Measurements from ENCODE around the gene CBFB.
"Not testable (repeated sequence)": the region's sequence is repeated elsewhere in the genome, so short reads cannot be mapped to it uniquely, and the experiment has no call there.

Gene CBFB

DNA sequence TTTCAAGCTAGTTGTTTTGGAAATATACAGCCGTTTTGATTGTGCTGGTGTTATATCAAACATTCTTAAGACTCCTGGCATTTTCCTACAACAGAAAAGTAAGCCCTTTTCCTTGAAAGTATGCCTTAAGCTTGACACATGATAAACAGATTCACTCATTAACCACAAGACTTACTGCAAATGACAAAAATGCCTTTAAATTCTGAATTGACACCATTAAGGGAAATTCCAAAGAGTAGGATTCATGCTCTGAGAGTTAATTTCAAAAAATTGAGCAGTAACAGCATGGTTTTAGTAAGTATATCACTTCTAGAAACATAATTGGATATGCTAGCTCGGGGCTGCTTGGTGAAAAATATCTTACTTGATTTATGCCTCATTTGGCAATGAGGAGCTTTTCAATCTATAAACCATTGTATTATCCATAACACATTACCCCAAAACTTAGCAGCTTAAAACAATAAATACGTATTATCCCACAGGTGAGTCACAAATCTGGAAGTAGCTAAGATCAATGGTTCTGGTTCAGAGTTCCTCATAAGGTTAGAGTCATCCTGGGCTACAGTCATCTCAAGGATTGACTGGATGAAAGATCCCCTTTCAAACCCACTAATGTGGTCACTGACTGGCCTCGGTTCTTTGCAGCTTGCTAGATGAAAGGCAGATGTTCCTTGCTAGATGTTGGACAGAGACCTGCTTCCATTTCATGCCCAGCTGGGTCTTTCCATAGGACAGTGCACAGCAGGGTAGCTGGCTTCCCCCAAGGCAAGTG, 72.5 kb downstream of the CBFB start:
- DNase-seq = no peak

DNA sequence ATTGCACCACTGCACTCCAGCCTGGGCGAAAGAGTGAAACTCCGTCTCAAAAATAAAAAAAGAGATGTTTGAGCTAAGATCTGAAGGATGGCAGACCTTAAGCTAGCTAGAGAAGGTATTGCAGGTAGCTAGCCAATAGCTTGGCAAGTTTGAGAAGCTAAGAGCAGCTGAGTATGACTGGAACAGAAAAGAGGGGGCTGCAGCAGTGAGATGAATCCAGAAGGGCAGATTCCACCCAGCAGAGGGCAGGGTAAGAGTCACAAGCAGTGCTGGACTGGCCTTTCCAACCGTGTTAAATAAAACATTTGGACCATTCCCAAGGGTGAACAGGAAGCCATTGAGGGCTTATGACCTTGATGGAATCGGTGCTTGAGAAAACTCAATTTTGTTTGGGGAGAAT, 75.1 kb downstream of the CBFB start:
- DNase-seq = no peak

DNA sequence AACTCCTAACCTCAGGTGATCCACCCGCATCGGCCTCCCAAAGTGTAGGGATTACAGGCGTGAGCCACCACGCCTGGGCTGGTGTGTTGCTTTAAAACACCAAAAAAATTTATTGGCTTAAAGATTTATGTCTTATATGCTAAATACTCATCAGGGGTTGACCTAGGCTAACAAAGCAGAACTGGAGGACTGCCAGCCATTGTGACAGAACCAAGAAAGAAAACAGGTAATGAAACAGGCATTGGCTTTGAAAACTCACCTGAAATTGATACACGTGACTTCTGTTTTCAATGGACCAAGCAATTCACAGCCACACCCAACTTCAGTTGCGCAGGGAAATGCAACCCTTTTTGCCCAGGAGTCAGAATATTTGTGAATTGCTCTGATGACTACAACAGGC, 75.9 kb downstream of the CBFB start:
- DNase-seq = no peak

DNA sequence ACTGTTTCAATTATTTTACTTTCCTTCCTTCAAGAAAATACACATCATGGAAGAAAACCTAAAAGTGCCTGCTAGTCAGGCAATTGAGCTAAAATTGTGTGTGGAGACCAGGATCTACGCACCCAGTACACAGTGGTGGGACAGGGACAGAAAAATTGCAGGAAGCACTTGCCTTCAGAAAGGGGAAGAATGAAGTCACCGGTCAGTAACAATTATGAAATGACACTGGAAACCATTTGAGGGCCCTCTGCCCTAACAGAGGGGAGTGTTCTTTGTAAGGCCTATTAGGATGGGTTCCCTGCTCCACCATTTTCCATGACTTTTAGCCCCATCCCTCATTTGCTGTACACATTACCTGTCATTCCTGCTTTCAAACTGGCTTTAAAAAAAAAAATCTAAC, 76.3 kb downstream of the CBFB start:
- DNase-seq = no peak

DNA sequence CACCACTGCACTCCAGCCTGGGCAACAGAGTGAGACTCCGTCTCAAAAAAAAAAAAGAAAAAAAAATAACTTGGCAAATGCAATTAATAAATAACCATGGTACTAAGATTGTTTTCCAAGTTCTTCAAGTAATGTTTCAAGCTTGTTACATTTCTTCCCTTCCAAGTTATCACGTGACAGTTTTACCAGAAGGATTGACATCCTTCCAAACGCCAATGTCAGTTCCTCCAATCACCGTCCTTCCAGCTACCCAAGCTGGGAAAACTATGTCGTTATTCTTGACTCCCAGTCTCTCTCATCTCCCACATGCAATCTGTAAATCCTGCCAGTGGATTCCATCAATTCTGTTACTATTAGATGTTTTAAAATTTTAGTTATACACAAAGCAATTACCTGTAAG, 76.9 kb downstream of the CBFB start:
- no peak for DNase-seq

DNA sequence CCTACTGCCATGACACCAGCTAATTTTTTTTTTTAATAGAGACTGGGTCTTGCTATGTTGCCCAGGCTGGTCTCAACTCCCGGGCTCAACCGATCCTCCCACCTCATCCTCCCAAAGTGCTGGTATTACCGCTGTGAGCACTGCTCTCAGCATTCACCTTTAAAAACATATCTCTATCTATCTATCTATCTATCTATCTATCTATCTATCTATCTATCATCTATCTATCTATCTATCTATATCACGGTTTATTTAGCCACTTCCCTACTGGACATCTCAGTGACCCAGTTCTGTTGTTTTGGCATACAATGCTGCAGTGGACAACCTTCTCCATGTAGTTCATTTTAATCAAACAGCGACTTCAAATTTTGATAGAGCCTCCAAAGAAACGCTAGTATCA, 79.5 kb downstream of the CBFB start:
- DNase-seq = no peak

DNA sequence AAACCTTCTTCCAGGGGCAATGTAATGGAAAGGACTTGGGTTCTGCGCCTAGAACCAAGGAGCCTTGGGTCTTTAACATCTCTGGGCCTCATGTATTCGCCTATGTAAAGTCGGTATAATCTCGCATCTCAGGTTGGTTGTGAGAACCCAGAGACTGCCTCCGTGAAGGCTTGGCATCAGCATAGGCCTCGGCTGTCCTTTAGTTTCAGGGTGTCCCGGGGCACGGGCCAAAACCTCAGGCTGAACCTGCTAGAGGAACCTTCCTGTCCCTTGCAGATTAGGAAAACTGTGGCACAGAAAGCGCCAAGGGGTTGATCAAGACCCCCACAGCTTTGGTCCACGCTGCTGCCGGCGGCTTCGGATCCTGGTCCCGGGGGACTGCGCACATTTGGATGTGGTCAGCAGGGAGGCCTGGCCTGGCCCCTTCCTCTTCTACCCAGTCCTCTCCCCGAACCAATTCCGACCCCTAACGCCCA, 80.0 kb downstream of the CBFB start:
- no peak for DNase-seq

DNA sequence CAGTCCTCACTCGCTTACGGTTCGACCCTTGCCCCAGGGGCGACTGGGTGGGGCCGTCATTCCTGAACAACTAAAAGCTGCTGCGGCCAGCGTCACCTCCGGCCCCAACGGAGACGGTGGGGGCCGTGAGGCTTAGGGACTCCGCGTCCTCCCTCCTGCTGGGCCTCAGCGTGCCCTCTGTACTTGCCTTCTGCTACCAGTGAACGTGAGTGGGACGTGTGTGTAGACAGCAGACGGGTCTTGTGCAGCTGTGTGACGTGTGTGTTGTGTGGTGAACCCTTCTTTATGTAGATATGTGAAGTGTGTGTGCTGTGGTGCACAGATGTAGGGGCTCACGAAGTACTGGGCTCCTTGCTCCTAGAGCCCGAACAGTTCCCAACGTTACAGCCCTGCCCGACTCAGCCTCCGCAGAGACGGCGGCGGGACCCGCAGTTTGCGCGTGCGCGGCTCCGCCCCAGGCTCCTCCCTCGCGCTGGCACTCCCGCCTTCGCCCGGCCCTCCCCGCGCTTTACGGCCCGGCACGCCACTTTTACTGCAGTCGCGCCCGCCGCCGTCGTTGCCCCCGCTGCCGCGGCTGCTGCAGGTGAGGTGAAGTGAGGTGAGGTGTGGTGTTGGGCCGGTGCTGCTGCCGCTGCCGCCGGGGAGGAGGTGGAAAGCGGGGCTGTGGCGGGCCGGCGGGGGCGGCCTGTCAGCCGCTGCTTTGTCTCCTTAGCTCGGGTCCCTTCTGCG, 80.6 kb downstream of the CBFB start, which contains the start of gene PHAF1:
TSS of gene PHAF1 (plus strand) at position 535 of the 729 bp plus-strand sequence. CDS start 235 bp downstream, outside the sequence.
- DNase-seq = no peak

DNA sequence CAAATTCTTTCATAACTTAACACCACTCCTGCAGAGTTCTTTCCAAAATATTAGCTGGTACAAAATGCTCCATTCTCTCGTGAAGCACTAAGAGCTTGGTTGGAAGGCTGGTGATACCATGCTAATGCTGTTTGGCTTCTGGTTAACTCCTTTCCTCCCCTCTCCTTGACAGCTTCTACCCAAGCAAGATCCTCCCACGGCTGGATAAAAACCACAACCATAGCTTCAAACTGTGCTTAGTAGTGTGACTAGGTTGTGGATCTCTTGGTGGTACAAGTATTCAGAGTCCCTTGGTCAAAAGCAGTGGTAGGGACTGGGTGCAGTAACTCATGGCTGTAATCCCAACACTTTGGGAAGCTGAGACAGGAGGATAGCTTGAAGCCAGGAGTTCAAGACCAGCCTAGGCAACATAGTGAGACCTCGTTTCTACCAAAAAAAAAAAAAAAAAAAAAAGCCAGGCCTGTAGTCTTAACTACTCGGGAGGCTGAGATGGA, 83.0 kb downstream of the CBFB start:
- DNase-seq = no peak

DNA sequence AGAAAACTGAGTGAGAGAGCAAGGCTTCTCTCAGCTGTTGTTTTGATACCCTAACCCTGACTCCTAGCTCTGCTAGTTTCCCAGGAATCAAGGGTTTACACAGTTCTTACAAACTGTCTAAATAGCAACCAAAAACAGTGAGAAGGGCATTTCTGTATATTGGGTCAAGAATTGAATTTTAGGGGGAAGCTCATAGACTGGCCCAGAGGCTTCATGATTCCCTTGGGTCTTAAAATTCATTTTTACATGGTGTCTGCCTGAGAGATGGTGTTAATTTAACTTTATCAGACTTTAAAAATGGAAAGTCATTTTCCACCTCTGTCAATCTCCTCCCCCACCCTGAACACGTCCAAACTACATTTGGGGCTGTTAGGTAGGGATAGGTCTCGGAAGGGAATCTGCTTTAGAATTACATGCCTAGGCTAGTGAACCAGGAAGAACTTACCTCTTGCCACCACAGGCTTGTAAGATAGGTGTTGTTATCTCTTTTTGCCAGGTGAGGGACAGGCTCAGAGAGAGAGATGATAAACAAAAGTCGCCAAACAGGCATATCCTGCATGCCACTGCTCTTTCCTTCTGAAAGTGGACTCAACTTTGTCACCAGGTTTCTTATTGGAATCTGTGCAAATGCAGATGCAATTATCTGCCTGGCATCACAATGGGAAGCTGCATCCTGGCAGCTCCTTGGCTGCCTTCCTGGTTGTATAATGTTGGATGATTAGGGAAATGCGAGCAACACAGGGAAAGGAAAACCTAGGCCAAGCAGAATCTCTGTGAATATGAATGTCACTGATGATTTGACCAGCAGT, 83.8 kb downstream of the CBFB start:
- DNase-seq = no peak

DNA sequence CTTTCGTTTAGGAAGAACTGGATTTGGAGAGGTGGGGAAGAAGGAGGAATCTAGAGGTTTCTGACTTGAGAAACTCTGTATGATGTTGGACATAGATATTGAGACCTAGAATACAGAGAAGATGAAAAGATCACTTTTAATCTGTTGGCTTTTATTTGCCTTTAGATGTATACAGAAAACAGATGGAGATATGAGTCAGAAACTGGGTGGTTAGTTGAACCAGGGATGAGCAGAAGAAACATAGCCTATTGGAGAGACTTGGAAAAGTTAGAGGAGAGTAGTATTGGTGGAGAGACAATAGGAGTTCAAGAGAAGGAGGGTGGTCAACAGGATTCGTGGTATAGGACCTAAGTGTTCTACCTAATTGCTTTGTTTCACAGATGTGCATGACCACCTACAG, 85.8 kb downstream of the CBFB start:
- no peak for DNase-seq

DNA sequence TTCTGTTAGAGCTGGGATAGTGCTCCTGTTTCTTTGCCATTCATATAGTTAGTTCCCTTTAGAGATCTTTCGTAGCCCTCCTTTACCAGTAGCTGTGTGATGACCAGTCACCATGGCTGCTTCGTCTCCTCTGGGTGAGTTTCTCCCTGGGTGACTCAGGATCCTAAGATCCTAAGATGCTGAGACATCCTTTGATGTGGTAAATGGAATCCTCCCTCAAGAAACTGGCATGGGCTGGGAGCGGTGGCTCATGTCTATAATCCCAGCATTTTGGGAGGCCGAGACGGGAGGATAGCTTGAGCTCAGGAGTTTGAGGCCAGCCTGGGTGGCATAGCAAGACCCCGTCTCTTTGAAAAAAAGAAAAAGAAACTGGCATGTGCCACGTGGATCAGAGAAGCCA, 86.7 kb downstream of the CBFB start:
- DNase-seq = no peak

DNA sequence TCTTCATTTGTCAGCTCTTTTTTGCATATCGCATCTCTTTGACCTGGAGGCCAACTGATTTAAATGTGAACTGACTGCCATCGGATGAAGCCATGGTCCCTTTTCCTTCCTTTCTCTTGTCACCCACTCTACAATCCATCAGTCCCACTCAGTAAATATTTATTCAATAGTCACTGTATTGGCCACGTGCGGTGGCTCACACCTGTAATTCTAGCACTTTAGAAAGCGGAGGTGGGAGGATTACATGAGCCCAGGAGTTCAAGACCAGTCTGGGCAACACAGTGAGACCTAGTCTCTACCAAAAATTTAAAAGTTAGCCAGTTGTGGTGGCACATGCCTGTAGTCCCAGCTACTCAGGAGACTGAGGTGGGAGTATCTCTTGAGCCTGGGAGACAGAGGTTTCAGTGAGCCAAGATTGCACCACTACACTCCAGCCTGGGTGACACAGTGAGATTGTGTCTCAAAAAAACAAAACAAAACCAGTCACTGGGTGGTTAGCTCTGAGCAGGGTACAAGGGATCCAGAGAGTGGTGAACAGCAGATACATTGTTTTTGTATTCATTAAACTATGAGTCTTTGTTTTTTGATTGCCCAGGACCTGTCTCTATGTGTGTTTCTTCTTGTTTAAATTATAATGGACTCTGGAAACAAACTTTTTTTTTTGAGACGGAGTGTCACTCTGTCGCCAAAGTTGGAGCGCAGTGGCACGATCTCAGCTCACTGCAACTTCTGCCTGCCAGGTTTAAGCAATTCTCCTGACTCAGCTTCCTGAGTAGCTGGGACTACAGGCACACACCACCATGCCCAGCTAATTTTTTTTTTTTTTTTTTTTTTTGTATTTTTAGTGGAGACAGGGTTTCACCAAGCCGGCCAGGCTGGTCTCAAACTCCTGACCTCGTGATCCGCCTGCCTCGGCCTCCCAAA, 87.7 kb downstream of the CBFB start:
- DNase-seq = no peak

DNA sequence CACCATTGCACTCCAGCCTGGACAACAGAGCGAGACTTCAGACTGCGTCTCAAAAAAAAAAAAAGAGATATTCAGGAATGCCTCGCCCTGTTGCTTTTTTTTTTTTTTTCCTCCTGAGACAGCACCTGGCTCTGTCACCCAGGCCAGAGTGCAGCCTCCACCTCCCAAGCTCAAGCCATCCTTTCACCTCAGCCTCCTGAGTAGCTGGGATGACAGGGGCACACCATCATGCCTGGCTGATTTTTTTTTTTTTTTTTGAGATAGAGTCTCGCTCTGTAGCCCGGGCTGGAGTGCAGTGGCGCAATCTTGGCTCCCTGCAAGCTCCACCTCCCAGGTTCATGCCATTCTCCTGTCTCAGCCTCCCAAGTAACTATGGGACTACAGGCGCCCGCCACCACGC, 88.8 kb downstream of the CBFB start:
- no peak for DNase-seq

DNA sequence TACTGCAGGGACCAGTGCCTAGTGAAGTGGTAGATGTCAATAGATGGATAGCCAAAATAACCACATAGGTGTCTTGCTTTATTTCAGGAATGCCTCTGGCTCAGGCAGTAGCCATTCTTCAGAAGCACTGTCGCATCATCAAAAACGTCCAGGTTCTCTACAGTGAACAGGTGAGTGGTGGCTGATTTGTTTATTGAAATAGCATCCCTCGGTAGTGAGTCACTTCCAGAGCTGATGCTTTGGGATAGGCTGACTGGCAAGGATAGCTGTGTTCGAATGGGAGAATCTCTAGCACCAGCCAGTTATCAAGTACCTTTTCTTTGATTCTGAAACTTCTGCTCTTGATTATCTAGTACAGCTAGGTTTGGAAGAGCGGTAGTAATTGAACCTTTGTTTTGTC, 91.1 kb downstream of the CBFB start:
- DNase-seq = no peak

DNA sequence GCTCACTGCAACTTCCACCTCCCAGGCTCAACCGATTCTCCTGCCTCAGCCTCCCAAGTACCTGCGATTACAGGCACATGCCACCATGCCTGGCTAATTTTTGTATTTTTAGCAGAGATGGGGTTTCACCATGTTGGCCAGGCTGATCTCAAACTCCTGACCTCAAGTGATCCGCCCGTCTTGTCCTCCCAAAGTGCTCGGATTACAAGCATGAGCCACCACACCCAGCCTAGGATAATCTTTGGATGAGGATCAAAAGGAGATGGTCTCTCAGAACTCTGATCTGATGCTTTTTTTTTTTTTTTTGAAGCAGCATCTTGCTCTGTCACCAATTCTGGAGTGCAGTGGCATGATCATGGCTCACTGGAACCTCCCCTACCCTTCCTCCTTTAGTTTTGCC, 93.8 kb downstream of the CBFB start:
- DNase-seq = not testable (repeated sequence)

DNA sequence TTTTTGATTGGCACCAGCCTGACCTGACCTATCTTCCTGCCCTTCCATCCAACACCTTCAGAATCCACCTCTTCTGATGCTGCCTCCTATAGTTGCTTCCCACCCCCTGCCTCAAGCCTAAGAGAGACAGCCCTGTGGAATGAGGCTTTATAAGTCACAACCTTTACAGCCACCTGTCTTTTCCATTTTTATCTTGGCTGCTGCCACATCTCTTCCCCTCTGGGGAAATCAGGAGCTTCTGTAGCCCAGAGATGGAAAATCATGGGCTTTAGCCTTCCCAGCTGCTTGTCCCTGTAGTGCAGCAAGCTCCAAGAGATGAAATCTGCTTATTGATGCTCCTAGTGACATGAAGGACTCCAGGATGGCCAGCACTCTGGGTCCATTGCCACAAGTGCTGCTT, 99.5 kb downstream of the CBFB start:
- DNase-seq = no peak

DNA sequence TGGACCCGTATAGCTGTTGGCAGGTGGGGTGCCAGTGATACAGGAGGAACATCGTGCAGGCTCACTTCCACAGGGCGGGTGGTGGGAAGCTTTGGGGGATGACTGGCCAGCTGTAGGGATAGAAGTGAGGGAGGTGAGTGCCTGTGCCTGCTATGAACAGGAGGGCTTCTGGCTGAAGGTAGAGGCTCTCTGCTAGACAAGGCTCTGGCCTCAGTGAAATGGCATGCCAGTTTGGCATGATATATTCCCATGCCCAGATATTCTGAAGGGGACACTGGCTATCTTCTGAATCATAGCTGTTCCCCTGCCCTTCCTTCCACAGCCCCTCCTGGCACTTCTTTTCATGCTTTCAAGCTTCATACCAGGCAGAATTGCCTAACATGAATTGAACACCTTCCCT, 99.9 kb downstream of the CBFB start:
- DNase-seq = no peak

DNA sequence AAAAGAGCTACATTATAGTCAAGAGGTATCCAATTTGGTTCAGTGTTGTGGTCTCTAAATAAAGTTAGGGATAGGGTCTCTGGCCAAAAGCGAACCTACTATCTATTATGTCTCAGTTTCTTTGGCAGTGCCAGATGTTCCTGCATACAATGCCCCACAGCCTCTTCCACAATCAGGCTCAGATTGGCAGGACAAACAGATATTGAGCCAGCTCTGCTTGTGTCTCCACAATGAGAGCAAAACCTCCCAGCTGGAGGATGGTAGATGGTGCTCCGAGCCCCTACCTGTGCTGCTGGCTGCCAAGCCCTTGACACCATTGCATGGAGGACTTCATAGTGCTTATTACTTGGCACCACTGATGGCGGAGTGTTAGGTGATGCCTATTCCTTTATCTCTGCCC, 100.5 kb downstream of the CBFB start:
- no peak for DNase-seq

DNA sequence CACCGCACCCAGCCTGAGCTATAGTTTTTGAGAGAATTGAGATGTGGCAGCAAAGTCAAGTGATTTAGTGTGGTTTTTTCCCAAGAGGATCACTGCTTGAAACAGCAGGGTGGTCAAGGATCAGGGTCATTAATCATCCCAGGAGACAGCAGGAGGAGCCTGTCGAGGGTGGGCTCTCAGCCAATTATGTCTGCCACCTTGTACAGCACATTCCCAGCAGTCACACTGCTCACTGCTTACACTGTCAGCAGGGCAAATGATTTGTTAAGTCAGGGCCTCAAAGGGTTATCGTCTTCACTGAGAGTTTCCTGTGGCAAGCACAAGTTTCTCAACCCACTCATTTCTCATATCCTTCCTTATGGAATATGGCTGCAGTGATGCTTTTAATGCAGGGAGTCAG, 108.7 kb downstream of the CBFB start:
- no peak for DNase-seq

DNA sequence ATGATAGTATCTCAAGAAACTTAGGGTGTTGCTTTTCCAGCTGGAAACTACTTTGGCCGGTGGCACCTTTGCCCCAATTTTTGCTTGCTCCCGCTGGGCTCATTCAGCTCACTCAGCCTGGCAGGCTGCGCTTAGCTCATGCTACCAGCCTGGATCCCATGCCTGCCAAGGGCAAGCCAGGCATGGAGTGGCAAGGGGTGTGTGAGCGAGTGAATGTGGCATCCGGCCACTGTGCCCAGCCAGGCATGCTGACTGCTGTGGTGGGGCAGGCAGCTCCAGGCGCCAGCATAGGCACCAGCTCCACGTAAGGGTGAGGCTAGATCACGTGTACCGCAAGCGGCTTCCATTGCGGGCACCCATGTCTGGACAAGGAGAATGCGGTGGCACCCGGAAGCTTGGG, 112.4 kb downstream of the CBFB start:
- DNase-seq = no peak

DNA sequence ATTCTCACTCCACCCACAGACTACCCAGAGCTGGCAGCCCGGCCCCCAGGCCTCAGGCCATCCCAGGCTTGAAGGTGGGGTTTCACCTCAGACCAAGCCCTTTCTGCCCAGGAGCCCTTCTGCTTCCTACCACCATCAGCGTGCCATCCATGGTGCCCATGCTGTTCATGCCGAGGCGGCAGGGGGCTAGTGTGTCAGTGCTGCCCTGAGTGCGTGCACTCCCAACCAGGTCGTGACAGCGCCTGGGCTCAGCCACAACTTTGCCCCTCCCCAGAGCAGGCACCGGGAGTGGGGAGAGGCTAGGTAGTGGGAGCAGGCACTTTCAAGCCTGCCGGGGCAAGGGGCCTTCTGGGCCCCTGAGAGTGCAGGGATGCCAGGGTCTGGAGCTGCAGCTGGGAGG, 113.4 kb downstream of the CBFB start:
- DNase-seq = no peak
